ENCODE measurements around the gene TBCCD1. TPM values are rescaled to one million over a fixed set of nuclear protein-coding genes. Genes with fewer than 3 reads are reported as not detected.
"Not testable (repeated sequence)": the region's sequence is repeated elsewhere in the genome, so short reads cannot be mapped to it uniquely, and the experiment has no call there.

TBCCD1 gene
- total RNA-seq, 1 donor from 2014 or later = 12.5 TPM

DNA sequence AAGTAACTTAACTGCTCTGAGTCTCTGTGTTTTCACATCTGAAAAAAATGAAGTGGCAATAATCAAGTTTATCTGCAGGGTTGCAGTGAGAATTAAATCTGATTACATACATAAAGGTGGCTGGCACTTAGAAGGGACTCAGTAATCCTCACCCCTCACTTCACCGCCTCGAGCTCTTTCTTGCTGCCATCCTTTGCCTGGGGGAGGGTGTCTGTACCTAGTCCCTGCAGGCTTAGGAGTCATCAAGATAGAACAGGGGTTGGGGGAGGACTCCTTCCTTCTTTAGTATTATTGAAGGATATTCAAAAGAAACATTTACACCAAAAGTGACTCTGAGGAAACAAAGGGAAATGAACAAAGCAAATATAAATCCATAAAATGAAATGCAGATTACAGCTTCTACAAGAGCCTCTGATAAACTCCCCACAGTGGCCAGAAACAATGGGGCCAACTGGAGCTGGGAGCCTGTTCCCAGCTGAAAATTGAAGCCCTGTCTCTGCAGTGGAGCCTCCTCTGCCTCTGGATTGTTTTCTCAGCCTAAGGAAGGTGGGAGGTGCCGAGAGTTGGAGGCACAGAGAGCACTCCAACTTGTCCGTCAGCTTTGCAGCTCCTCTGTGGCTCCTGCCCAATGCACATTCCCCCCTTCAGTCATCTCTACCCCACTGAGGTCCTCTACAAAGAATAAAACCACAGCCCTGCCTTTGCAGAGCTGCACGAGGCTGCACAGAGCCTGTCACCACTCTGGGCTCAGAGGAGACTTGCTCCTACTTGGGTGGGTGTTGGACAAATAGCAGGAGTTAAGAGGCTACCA is 64.8 kb downstream of the TBCCD1 start:
- TF ChIP-seq, protein P1, sequence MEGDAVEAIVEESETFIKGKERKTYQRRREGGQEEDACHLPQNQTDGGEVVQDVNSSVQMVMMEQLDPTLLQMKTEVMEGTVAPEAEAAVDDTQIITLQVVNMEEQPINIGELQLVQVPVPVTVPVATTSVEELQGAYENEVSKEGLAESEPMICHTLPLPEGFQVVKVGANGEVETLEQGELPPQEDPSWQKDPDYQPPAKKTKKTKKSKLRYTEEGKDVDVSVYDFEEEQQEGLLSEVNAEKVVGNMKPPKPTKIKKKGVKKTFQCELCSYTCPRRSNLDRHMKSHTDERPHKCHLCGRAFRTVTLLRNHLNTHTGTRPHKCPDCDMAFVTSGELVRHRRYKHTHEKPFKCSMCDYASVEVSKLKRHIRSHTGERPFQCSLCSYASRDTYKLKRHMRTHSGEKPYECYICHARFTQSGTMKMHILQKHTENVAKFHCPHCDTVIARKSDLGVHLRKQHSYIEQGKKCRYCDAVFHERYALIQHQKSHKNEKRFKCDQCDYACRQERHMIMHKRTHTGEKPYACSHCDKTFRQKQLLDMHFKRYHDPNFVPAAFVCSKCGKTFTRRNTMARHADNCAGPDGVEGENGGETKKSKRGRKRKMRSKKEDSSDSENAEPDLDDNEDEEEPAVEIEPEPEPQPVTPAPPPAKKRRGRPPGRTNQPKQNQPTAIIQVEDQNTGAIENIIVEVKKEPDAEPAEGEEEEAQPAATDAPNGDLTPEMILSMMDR (IDR thresholded peaks at IDR 0.05; ENCODE audit: partially characterized antibody, unreplicated experiment) = no peak
- Mint-ChIP-seq H3K4me3 (ENCODE audit: unreplicated experiment) (no peak overlapping the region), H3K4me1 (ENCODE audit: low read depth, unreplicated experiment) (no peaks in the 10 kb centered on the region), H3K27me3 (ENCODE audit: unreplicated experiment) (peaks cover 8% of the 10 kb centered on the region), H3K27ac (ENCODE audit: unreplicated experiment) (no peak overlapping the region), H3K36me3 (ENCODE audit: unreplicated experiment) (peaks cover 12% of the 10 kb centered on the region), H3K9me3 (ENCODE audit: unreplicated experiment) (peaks cover 2% of the 10 kb centered on the region)
- no peak for DNase-seq

DNA sequence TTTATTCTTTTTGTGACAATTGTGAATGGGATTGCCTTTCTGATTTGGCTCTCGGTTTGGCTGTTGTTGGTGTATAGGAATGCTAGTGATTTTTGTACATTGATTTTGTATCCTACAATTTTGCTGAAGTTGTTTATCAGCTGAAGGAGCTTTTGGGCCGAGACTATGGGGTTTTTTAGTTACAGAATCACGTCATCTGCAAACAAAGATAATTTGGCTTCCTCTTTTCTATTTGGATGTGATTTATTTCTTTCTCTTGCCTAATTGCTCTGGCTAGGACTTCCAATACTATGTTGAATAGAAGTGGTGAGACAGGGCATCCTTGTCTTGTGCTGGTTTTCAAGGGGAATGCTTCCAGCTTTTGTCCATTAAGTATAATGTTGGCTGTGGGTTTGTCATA is 67.2 kb downstream of the TBCCD1 start:
- not testable (repeated sequence) for H3K4me1 Mint-ChIP-seq (ENCODE audit: low read depth, unreplicated experiment); H3K4me3 Mint-ChIP-seq (ENCODE audit: unreplicated experiment); H3K9me3 Mint-ChIP-seq (ENCODE audit: unreplicated experiment); H3K27ac Mint-ChIP-seq (ENCODE audit: unreplicated experiment); DNase-seq; H3K27me3 Mint-ChIP-seq (ENCODE audit: unreplicated experiment)
- peaks cover 12% of the 10 kb centered on the region for H3K36me3 Mint-ChIP-seq (ENCODE audit: unreplicated experiment)

DNA sequence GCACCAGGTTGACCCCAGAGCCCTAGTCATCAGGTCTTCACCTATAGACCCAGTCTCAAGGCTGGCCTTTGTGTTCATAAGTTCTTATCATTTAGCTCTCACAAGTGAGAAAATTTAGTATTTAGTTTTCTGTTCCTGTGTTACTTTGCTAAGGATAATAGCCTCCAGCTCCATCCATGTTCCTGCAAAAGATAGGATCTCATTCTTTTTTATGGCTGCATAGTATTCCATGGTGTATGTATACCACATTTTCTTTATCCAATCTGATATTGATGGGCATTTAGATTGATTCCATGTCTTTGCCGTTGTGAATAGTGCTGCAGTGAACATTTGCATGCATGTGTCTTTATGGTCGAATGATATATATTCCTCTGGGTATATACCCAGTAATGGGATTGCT is 69.1 kb downstream of the TBCCD1 start:
- H3K27ac Mint-ChIP-seq (ENCODE audit: unreplicated experiment); H3K27me3 Mint-ChIP-seq (ENCODE audit: unreplicated experiment); H3K4me3 Mint-ChIP-seq (ENCODE audit: unreplicated experiment); H3K9me3 Mint-ChIP-seq (ENCODE audit: unreplicated experiment); DNase-seq: not testable (repeated sequence)
- H3K36me3 Mint-ChIP-seq (ENCODE audit: unreplicated experiment) = peaks cover 12% of the 10 kb centered on the region
- H3K4me1 Mint-ChIP-seq (ENCODE audit: low read depth, unreplicated experiment) = peaks cover 11% of the 10 kb centered on the region

DNA sequence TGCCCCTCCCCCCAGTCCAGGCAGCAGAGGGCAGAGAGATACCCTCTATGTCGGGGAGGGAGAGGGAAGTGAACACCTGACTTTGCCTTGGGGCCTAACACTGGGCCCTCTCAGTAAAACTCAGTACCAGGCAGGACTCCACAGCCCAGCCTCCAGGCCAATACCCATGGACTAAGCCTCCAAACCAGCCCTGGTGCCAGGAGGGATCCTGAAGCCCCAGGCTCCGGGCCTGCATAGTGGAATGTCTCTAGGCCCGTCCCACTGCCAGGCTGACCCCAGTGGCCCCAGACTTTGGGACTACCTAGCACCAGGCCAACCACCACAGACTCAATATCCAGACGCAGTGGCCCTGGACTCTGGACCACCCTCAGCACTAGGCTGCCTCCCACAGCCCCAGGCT is 69.5 kb downstream of the TBCCD1 start:
- DNase-seq = no peak
- Mint-ChIP-seq H3K27ac (ENCODE audit: unreplicated experiment) (no peak overlapping the region), H3K4me3 (ENCODE audit: unreplicated experiment) (no peak overlapping the region), H3K36me3 (ENCODE audit: unreplicated experiment) (peaks cover 12% of the 10 kb centered on the region), H3K27me3 (ENCODE audit: unreplicated experiment) (peaks cover 6% of the 10 kb centered on the region), H3K4me1 (ENCODE audit: low read depth, unreplicated experiment) (peaks cover 12% of the 10 kb centered on the region), H3K9me3 (ENCODE audit: unreplicated experiment) (no peaks in the 10 kb centered on the region)
- TF ChIP-seq, protein P1 (IDR thresholded peaks at IDR 0.05; ENCODE audit: partially characterized antibody, unreplicated experiment) = no peak

DNA sequence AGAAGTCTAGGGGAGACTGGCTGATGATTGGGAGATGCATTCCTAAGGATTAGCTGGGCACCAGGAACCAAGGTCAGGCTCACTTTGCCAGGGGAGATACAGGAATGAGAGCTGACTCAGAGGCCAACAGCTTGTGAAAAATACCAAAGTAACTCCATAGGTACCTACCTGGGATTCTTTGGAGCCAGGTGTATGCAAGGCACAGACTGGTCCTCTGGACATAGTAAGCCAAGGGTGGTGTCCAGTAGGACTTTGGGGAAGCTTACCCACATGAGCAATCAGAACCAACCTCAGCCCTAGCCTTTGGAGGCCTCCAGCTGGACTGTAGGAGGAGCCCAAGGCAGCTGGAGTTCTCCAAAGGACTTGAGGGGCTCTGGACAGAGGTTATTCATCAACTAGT is 70.5 kb downstream of the TBCCD1 start:
- no peak for DNase-seq
- Mint-ChIP-seq H3K4me3 (ENCODE audit: unreplicated experiment) (no peak overlapping the region), H3K36me3 (ENCODE audit: unreplicated experiment) (peaks cover 12% of the 10 kb centered on the region), H3K4me1 (ENCODE audit: low read depth, unreplicated experiment) (peaks cover 14% of the 10 kb centered on the region), H3K27ac (ENCODE audit: unreplicated experiment) (no peak overlapping the region), H3K9me3 (ENCODE audit: unreplicated experiment) (no peaks in the 10 kb centered on the region), H3K27me3 (ENCODE audit: unreplicated experiment) (peaks cover 6% of the 10 kb centered on the region)
- TF ChIP-seq, protein P1 (IDR thresholded peaks at IDR 0.05; ENCODE audit: partially characterized antibody, unreplicated experiment) = no peak

Other genes with a start within 250 kb of the TBCCD1 start
- gene DGKG, start 205.1 kb downstream of the TBCCD1 start, total RNA-seq (ENCODE audit: unreplicated experiment) = 24.1 TPM
- 3.7 TPM for gene CRYGS, start 23.0 kb downstream of the TBCCD1 start, total RNA-seq (ENCODE audit: unreplicated experiment)
- gene DNAJB11, start 3.4 kb upstream of the TBCCD1 start, total RNA-seq (ENCODE audit: unreplicated experiment) = 57.6 TPM
- gene AHSG, start 45.7 kb upstream of the TBCCD1 start, total RNA-seq (ENCODE audit: unreplicated experiment) = not detected
- gene FETUB, start 73.1 kb upstream of the TBCCD1 start, total RNA-seq (ENCODE audit: unreplicated experiment) = not detected
- not detected for gene HRG, start 98.7 kb upstream of the TBCCD1 start, total RNA-seq (ENCODE audit: unreplicated experiment)
- gene KNG1, start 150.0 kb upstream of the TBCCD1 start, total RNA-seq (ENCODE audit: unreplicated experiment) = not detected
- 441 TPM for gene EIF4A2, start 216.2 kb upstream of the TBCCD1 start, total RNA-seq (ENCODE audit: unreplicated experiment)
- 36.3 TPM for gene RFC4, start 239.1 kb upstream of the TBCCD1 start, total RNA-seq (ENCODE audit: unreplicated experiment)

Measured in glutamatergic neuron (in vitro differentiated cells).